Activated naive CD4-positive, alpha-beta T cell treated with anti-CD3 and anti-CD28 coated beads, Interleukin-2, amount 50 U/mL, for 72 hours (primary cell): ENCODE measurements around the gene DIP2B. TPM values are rescaled to one million over a fixed set of nuclear protein-coding genes. Genes with fewer than 3 reads are reported as not detected.
A peak's percentile ranks its signal among the peaks of the same experiment; 100 is the strongest.
"Not testable (repeated sequence)": the region's sequence is repeated elsewhere in the genome, so short reads cannot be mapped to it uniquely, and the experiment has no call there.

Experiments
- ATAC-seq, 2 donors: fragments of 150-1000 bp; cut with Tn5 transposase; 2 replicates each; pipeline ENCODE4 v1.10.0; 2021; ENCODE audit warnings: mild to moderate bottlenecking in 2 of 2, moderate library complexity in 2 of 2
- DNase-seq, 2 donors: peaks; one replicate each; pipeline ENCODE4 v3.0.0; 2021 to 2022; ENCODE audit warnings: low spot score in 2 of 2
- H3K27ac Mint-ChIP-seq, 2 donors: one replicate each; pipeline ENCODE4 v1.8.0; 2022; ENCODE audit warnings: mild to moderate bottlenecking in 2 of 2, mixed read lengths in 2 of 2
- H3K36me3 Mint-ChIP-seq, 2 donors: one replicate each; pipeline ENCODE4 v1.8.0; 2022; ENCODE audit warnings: mixed read lengths in 2 of 2
- H3K9me3 Mint-ChIP-seq, 2 donors: one replicate each; pipeline ENCODE4 v1.8.0; 2022; ENCODE audit warnings: mixed read lengths in 2 of 2
- total RNA-seq, 2 donors: library from RNA; stranded (reverse); gene quantifications; one replicate each; pipeline ENCODE4 v1.2.3, GENCODE V29; 2022

DIP2B gene
- total RNA-seq, 2 donors from 2014 or later, result 33.8 to 39.9 TPM

DNA sequence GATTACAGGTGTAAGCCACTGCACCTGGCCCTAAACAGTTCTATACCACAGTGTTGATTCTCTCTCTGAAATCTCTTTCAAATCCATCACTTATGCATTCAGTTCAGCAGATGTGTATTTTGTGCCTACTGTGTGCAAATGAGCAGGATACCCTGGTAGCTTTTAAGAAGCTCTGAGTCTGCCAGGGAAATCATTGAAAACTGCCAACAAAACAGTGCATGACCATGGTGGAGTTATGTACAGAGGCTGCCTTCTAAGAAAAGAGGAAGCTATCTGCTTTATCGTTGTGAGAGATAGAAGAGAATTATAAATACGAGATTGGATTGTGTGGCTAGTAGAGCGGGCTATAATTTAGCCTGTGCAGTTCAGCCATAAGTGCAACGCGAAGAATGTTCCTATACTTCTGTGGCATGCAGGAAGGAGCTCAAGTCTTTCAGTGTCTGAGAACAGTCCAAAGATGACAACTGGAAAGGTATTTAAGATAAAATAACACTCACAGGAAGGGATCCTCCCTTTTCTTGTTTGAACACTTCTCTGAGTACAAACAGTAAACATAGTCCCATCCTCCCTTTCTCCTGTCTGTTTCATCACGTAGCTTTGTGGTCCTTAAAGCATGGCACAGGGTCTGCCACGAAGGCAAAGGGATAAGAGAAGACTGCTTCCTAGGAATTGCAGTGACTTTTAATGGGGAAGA, 4.3 kb downstream of the DIP2B start:
- Mint-ChIP-seq H3K36me3 (peaks cover 6 to 18% of the 10 kb centered on the region in 2 donors), H3K9me3 (no peaks in the 10 kb centered on the region), H3K27ac (peak overlapping the region; percentile 95 to 96)
- ATAC-seq (no peak), DNase-seq (no peak)

DNA sequence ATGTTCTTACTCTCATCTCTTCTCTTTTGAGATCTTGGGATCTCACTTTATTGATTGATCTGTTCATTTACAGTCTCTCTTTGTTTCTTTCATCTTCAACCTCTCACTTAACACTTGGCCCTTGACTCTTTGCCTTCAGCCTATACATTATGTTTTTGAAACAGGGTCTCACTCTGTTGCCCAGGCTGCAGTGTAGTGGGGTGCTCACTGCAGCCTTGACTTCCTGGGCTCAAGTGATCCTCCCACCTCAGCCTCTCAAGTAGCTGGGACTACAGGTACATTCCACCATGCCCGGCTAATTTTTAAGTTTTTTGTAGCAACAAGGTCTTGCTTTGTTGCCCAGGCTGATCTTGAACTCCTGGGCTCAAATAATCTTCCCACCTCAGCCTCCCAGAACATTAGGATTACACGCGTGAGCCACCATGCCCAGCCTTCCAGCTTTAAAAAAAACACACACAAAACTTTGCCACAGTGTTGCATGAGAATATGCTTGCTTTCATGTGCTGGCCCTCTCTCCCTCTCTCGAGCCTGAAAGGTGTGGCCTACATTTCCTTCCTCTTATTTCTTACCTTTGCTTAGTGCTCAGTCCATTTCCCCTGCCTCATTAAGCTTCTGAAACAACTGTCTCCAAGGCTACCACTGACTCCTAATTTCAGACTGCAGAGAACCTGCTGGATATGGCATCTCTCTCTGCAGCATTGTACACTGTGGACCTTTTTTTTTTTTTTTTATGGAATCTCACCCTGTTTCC, 9.9 kb downstream of the DIP2B start:
- DNase-seq (no peak), ATAC-seq (no peak)
- H3K36me3 Mint-ChIP-seq, result peaks cover 0 to 21% of the 10 kb centered on the region in 2 donors

DNA sequence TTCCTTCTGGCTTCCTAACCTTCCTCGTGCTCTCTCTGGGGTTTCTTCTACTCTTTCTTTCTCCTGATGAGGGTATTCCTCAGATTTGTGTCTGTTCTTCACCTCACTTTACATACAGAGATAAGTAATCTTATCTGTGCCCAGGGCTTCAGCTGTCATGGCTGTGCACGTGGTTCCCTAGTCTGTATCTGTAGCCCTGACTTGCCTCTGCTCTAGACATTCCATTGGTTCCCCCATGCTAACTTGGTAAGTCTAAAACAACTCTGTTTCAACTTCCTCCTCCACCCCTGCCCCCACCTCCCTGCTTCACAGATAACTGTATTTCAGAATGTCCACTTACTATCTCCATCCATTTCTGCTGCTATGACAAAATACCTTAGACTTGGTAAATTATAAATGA, 10.8 kb downstream of the DIP2B start:
- H3K9me3 Mint-ChIP-seq, result peaks cover 0 to 8% of the 10 kb centered on the region in 2 donors
- H3K36me3 Mint-ChIP-seq, result peaks cover 0 to 19% of the 10 kb centered on the region in 2 donors
- DNase-seq (no peak), ATAC-seq (no peak)
- H3K27ac Mint-ChIP-seq, result peak overlapping the region; percentile 66 to 95

More for the DNA sequence above, 9.9 kb downstream of the DIP2B start:
- Mint-ChIP-seq H3K9me3 (peaks cover 0 to 8% of the 10 kb centered on the region in 2 donors), H3K27ac (peak overlapping the region; percentile 66 to 95)

DNA sequence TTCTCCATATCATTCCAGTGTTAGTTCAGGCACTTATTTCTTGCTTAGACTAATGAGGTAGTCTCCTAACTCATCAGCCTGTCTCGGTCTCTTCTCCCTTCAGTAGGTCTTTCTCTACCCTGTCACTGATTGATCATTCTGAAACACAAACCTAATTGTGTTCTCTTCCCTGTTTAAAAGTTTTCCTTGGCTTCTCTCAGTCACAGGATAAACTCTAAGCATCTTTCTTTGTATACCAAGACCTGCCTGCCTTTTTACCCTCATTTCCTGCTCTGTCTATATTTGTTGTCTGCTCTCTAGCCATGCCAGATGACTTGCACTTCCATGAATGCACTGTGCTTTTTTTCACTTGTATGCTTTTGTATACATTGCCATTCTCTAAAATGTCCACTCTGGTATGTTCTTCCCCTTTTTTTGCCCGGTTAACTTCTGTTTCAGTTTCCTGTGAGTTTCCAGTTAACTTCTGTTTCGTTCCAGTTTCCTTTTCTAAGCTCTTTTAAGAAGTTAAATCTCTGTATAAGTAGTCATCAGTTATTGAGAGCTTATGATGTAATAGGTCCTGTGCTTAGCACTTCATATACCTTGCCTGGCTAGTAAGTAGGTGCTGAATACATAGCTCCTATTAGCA, 12.8 kb downstream of the DIP2B start:
- H3K36me3 Mint-ChIP-seq, result peaks cover 0 to 24% of the 10 kb centered on the region in 2 donors
- no peak overlapping the region for H3K27ac Mint-ChIP-seq
- ATAC-seq, result peak; percentile 89
- no peak for DNase-seq
- peaks cover 0 to 8% of the 10 kb centered on the region in 2 donors for H3K9me3 Mint-ChIP-seq

DNA sequence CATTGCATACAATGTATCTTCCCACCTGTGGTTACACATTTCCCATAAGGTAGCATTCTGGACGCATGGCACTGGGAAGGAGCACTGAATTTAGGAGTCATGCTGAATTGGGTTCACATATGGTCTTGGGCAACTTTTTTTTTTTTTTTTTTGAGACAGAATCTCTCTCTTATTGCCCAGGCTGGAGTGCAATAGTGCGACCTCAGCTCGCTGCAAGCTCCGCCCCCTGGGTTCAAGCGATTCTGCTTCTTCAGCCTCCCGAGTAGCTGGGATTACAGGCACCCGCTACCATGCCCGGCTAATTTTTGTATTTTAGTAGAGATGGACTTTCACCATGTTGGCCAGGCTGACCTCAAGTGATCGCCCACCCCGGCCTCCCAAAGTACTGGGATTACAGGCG, 13.3 kb downstream of the DIP2B start:
- Mint-ChIP-seq H3K27ac (peak overlapping the region in 1 of 2 donors; percentile 75), H3K9me3 (peaks cover 0 to 8% of the 10 kb centered on the region in 2 donors), H3K36me3 (peaks cover 0 to 26% of the 10 kb centered on the region in 2 donors)
- DNase-seq (no peak), ATAC-seq (no peak)

DNA sequence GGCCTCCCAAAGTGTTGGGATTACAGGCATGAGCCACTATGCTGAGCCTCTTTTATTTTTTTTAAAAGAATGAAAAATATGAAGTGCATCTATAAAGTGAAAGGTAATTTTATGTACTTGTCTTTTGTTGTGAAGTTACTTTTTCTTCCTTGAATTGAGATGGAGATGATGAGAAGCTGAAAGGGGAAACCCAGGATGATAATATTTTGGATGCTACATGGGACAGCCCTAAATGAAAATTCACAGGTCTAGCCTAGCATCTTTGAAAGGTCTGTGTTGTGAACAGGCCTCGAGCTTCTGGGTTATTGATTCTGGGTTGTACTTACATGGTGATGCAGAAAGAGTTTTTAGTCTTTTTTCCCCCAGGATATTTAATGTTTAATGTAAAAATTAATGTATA, 14.6 kb downstream of the DIP2B start:
- peaks cover 0 to 8% of the 10 kb centered on the region in 2 donors for H3K9me3 Mint-ChIP-seq
- DNase-seq, result no peak
- H3K27ac Mint-ChIP-seq, result peak overlapping the region in 1 of 2 donors; percentile 96
- peaks cover 0 to 26% of the 10 kb centered on the region in 2 donors for H3K36me3 Mint-ChIP-seq
- no peak for ATAC-seq

DNA sequence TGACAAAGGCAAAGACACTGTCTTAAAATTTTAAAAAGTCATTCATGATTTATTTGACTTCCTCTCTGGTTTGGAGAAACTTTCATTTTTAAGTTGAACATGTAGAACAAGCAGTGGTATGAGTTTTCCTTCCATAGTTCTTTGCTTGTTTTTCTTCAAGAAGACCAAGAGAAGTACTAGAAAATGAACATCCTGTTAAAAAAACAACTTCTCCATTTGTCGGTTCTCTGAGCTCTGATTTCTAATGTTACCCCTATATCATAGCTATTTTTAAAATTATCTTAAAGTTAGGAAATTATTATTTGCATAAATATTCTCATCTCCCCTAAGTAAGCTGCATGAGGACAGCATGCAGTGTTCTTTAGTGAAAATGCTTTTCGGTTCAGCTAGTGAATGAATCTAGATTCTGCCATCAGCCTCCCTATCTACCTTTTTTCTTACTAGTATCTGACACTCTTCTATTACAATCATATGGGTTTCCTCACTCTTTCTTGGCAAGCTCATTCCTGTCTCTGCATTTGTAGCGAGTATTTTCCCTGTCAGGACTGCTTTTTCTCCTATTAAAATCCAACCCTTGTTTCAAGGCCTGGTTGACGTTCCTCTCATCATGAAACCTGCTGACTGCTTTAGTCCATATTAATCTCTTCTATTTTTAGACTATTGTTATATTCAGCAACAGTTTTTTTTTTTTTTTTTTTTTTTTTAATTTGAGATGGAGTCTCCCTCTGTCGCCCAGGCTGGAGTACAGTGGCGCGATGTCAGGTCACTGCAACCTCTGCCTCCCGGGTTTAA, 15.8 kb downstream of the DIP2B start:
- Mint-ChIP-seq H3K9me3 (peaks cover 0 to 5% of the 10 kb centered on the region in 2 donors), H3K36me3 (peaks cover 0 to 19% of the 10 kb centered on the region in 2 donors), H3K27ac (peak overlapping the region in 1 of 2 donors; percentile 96)
- ATAC-seq (no peak), DNase-seq (no peak)

DNA sequence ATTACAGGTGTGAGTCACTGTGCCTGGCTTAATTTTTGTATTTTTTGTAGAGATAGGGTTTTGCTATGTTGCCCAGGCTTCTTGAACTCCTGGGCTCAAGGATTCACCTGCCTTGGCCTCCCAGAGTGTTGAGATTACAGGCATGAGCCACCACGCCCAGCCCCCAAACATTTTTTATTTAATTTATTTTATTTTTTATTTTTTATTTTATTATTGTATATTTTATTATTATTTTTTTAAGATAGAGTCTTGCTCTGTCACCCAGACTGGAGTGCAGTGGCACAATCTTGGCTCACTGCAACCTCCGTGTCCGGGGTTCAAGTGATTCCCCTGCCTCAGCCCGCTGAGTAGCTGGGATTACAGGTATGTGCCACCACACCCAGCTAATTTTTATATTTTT, 17.0 kb downstream of the DIP2B start:
- H3K27ac Mint-ChIP-seq, H3K9me3 Mint-ChIP-seq, DNase-seq, ATAC-seq: not testable (repeated sequence)
- peaks cover 0 to 20% of the 10 kb centered on the region in 2 donors for H3K36me3 Mint-ChIP-seq

DNA sequence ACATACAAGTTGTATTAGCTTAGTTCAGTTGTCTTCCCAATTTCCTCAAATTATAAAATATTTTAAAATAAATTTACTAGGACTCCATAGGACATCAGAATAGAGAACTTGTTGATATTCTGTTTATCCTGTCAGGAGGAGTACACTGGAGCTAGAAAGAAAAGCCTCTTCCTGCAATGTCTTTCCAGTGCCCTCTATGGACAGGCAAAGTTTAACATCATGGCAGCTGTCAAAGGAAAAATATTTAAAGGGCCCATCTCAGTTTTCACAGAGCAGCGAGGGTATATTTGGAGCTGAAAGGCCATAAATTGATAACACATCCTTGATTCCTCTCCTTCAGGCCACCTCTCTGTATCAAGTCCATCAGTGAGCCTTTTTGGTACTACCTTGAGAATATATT, 19.0 kb downstream of the DIP2B start:
- no peak for ATAC-seq
- H3K9me3 Mint-ChIP-seq, result no peaks in the 10 kb centered on the region
- H3K27ac Mint-ChIP-seq, result no peak overlapping the region

DNA sequence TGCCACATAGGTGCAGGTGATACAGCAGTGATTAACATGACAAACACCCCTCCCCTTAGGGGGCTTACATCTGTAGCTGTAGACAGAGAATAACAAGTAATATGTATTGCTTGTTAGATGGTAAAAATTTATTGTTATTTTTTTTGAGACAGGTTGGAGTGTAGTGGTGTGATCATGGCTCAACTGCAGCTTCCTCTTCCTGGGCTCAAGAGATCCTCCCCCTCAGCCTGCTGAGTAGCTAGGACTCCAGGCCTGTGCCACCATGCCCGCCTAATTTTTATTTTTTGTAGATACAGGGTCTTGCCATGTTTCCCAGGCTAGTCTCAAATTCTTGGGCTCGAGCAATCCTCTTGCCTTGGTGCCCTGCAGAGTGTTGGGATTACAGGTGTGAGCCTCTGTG, 19.8 kb downstream of the DIP2B start:
- Mint-ChIP-seq H3K27ac (no peak overlapping the region), H3K36me3 (peaks cover 0 to 26% of the 10 kb centered on the region in 2 donors), H3K9me3 (no peaks in the 10 kb centered on the region)
- DNase-seq (no peak), ATAC-seq (no peak)

More for the DNA sequence above, 19.0 kb downstream of the DIP2B start:
- DNase-seq, result no peak
- peaks cover 0 to 20% of the 10 kb centered on the region in 2 donors for H3K36me3 Mint-ChIP-seq

DNA sequence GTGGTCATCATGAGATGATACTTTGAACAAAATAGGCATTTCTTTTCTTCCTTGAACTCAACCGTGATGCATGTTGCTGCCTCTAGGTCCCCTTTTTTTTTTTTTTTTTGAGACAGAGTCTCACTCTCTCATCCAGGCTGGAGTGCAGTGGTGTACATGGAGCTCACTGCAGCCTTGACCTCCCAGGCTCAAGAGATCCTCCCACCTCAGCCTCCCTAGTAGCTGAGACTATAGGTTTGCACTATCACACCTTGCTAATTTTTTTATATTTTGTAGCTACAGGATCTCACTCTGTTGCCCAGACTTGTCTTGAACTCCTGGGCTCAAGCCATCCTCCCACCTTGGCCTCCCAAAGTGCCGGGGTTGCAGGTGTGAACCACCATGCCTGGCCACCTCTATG, 20.6 kb downstream of the DIP2B start:
- H3K27ac Mint-ChIP-seq, result no peak overlapping the region
- no peaks in the 10 kb centered on the region for H3K9me3 Mint-ChIP-seq
- no peak for DNase-seq

DNA sequence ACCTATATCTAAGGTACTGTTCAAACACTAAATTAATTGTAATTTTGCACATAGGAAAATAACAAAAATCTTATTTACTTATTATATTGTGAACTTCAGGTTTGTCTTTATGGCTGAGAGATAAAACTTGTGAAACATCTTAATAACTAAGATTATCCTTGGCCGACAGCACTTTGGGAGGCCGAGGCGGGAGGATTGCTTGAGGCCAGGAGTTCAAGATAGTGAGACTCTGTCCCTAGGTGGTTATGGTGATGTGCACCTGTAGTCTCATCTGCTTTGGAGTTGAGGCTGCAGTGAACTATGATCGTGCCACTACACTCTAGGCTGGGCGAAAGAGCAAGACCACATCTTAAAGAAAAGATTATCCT, 22.6 kb downstream of the DIP2B start:
- Mint-ChIP-seq H3K9me3 (no peaks in the 10 kb centered on the region), H3K36me3 (peaks cover 0 to 23% of the 10 kb centered on the region in 2 donors), H3K27ac (no peak overlapping the region)
- DNase-seq (no peak), ATAC-seq (no peak)

More for the DNA sequence above, 20.6 kb downstream of the DIP2B start:
- H3K36me3 Mint-ChIP-seq, result peaks cover 0 to 26% of the 10 kb centered on the region in 2 donors
- ATAC-seq, result no peak

DNA sequence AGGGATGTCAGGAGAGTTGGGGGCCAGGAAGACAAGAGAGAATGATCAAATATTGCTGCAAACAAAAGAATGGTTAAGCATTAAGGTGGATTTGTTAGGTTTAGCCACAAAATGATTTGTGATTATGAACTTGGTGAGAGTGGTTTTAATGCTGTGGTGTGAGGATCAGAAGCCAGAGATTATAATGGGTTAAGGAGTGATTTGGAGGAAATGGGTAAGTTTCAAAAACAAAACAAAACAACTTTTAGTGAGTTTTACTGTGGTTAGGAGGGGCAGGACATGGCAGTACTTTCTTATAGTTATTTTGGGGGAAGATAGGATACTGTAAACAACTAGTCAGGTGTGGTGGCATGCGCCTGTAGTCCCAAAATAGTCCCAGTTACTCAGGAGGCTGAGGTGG, 24.0 kb downstream of the DIP2B start:
- ATAC-seq (no peak), DNase-seq (no peak)
- H3K9me3 Mint-ChIP-seq, result no peaks in the 10 kb centered on the region
- peak overlapping the region; percentile 0 to 63 for H3K27ac Mint-ChIP-seq
- peaks cover 0 to 19% of the 10 kb centered on the region in 2 donors for H3K36me3 Mint-ChIP-seq

DNA sequence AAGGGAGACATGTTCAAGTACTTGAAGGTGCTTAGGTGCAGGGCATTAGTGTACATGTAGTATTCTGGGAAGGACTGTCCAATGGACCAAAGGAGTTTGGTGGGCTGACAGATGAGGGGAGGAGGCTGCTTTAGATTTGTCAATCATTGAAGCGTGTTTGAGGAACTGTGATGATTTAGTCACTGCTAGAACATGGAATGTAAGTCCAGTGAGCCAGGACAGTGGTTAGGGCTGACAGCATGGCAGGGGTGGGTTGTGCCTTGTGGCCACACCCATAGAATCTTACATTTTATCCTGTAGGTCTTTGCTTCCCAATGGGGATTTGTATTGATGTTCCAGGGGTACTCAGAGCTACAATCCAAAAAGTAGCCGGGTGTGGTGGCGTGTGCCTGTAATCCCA, 24.6 kb downstream of the DIP2B start:
- DNase-seq (no peak), ATAC-seq (no peak)
- Mint-ChIP-seq H3K9me3 (no peaks in the 10 kb centered on the region), H3K27ac (peak overlapping the region; percentile 0 to 63), H3K36me3 (peaks cover 0 to 19% of the 10 kb centered on the region in 2 donors)

DNA sequence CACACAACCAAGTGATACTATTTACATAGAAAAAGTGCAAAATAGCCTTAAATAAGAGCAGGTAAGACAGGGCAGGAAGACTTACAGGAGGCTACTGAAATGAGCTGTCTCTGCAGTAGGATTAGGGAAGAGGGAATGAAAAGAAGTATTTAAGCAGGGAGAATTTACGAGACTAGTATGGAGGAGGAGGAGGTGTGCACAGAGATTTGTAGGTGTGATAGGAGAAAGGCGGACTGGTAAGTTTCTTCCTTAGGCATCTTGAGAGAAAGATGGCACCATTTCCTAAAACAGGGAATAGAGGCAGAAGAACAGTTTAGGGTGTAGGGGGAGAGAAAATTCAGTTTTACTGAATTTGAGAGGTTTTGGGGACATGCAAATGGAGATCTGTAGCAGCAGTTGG, 25.7 kb downstream of the DIP2B start:
- DNase-seq (no peak), ATAC-seq (no peak)
- no peaks in the 10 kb centered on the region for H3K9me3 Mint-ChIP-seq
- peaks cover 0 to 19% of the 10 kb centered on the region in 2 donors for H3K36me3 Mint-ChIP-seq
- no peak overlapping the region for H3K27ac Mint-ChIP-seq

DNA sequence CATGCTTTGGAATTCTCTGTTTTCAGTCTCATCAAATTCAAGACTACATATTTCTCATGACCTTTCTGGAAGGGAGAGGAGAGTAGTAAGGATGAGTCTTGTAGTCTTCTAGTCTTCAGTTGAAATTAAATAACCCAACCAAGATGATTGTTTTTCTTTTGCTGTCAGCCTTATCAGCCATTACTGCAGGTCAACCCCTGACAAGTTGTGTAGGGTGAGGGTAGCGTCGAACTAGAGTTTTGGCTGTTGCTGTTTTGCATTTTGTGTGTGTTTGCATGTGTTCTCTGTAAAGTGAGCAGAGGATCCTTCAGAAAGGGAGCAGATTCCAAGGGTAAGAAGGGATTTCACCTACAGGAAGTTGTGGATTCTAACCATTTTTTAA, 28.4 kb downstream of the DIP2B start:
- DNase-seq (no peak), ATAC-seq (peak in 1 of 2 donors; percentile 29)
- no peak overlapping the region for H3K27ac Mint-ChIP-seq
- H3K9me3 Mint-ChIP-seq, result no peaks in the 10 kb centered on the region
- peaks cover 0 to 11% of the 10 kb centered on the region in 2 donors for H3K36me3 Mint-ChIP-seq
